ENCODE results near the gene AQP12B.
"Not testable (repeated sequence)": the region's sequence is repeated elsewhere in the genome, so short reads cannot be mapped to it uniquely, and the experiment has no call there.

AQP12B gene

DNA sequence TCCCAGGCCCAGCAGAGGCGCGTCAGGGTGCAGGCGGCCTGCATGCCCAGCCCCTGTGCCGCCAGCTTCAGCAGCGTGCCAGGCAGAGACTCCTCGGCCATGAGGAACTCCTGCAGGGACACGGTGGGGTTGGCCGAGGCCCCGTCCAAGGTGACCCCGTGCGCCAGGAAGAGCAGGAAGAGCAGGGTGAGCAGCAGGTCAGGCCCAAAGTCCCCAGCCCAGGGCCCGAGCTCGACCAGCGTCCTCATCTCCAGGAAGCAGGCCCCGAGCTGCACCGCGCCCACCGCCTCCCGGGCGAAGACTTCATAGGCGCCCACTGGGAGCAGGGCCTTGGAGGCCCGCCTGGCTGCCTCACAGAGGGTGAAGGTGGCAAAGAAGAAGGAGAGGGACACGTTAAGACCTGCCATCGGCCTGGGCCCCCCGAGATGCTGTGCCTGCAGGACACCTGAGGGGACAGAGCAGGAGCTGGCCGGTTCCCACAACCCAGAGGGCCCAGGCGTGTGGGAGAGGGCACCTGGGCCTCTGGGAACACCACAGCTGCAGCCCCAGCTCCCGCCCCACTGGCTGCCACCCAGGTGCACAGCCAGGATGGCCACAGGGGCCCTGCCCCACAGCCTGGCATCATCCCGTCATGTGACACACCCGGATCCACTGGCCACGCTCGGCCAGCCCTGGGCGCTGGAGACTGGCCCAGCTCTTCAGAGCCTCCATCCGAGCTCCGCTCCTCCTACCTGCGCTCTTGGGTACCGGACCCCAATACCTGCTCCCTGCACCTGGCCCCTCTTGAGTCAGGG, at the start of gene AQP12B:
TSS of gene AQP12B (minus strand) at position 455 of the 794 bp plus-strand sequence. CDS start at position 407, 48 bp downstream.
- DNase-seq, result not testable (repeated sequence)

DNA sequence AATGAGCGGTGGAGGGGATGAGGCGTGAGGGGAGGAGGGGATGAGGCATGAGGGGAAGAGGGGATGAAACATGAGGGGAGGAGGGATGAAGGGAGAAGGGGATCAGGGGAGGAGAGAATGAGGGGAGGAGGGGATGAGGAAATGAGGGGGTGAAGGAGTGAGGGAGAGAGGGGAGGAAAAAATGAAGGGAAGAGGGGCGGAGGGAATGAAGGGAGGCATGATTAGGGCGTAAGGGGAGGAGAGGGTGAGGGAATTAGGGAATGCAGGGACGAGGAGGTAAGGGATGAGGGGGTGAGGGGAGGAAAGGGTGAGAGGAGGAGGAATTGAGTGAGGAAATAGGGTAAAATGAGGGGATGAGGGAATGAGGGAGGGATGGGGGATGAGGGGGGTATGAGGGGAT, 49.5 kb upstream of the AQP12B start:
- no peak for DNase-seq

DNA sequence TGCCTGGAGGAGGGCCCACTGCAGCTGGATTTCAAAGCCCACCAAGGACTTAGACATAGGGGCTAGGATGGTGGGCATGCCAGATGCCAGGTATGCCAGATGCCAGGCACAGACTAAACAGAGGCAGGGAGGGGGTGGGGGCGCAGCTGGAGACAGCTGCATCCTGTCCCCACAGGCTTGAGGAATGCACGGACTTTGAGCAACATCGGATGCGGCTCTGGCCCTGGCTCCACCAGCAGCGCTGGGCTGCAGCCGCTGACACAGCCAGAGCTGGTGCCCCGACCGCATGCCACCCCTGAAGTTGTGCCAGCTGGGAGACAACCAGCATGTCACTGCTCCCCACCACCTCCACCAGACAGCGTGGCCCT, 48.5 kb upstream of the AQP12B start:
- DNase-seq, result no peak

- no peak for DNase-seq
These were observed 48.0 kb upstream of the AQP12B start for GRCh38 chr2:240730501-240731177.

GRCh38 chr2:240728827-240729226, 46.1 kb upstream of the AQP12B start:
- DNase-seq, result no peak

- DNase-seq, result no peak
These were observed 45.7 kb upstream of the AQP12B start for GRCh38 chr2:240728361-240728760.

- DNase-seq, result no peak
These were observed 45.2 kb upstream of the AQP12B start for GRCh38 chr2:240727913-240728312.

GRCh38 chr2:240727439-240727838, 44.8 kb upstream of the AQP12B start:
- no peak for DNase-seq

DNA sequence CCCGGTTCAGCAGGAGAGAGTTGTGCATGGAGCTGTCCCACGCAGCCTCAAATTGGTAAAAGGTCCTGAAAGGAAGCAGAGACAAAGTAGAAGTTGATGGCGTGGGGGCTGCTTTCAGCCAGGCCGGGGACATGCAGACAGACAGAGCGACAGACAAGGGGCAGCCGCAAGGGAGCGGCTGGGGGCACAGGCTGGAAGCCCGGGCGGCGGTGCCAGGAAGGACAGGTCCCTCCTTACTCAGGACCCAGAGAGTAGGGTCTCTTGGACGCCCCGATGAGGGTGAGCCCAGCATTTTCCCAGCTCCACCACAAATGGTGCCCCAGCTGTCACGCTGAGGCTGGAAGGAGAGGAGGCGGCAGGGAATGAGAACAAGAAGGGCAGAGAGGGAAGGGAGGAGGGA, 44.2 kb upstream of the AQP12B start:
- DNase-seq, result no peak

DNA sequence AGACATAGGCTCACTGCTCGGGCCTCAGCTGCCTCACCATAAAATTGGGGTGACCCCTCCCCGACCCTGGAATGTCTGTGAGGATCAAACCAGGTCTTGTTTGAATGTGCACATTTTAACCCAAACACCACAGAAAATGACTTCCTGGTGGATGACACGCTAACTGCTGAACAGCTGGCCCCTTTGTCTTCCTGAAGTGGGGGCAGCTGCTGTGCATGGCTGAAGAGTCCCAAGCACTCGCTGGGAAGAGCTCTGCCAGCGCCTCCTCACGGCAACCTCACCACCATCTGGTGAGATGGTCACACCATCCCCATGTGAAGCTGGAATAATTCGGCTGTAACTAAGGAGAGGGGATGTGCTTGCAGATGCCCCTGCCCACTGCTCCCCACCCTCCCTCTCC, 43.0 kb upstream of the AQP12B start:
- DNase-seq, result no peak

GRCh38 chr2:240725266-240725665, 42.6 kb upstream of the AQP12B start:
- no peak for DNase-seq

DNA sequence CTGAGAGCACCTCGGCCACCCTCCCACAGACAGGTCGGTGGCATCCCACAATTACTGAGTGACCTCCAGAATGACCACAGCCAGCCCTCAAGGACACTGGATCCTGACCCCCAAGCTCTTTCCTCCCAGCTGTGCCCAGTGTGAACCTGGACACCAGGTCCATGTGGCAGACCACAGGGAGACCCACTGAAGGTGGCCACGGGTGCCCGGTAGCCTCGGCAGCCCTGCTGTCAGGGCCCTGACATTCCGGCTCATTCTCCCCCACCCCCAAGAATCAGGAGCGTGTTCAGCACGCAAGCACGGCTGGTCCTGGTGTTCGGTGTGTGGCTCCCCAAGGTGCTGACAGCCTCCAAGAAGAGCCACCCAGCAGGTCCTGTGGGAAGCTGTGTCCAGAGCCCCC, 41.7 kb upstream of the AQP12B start:
- no peak for DNase-seq

- no peak for DNase-seq
These were observed 41.2 kb upstream of the AQP12B start for GRCh38 chr2:240723851-240724250.

DNA sequence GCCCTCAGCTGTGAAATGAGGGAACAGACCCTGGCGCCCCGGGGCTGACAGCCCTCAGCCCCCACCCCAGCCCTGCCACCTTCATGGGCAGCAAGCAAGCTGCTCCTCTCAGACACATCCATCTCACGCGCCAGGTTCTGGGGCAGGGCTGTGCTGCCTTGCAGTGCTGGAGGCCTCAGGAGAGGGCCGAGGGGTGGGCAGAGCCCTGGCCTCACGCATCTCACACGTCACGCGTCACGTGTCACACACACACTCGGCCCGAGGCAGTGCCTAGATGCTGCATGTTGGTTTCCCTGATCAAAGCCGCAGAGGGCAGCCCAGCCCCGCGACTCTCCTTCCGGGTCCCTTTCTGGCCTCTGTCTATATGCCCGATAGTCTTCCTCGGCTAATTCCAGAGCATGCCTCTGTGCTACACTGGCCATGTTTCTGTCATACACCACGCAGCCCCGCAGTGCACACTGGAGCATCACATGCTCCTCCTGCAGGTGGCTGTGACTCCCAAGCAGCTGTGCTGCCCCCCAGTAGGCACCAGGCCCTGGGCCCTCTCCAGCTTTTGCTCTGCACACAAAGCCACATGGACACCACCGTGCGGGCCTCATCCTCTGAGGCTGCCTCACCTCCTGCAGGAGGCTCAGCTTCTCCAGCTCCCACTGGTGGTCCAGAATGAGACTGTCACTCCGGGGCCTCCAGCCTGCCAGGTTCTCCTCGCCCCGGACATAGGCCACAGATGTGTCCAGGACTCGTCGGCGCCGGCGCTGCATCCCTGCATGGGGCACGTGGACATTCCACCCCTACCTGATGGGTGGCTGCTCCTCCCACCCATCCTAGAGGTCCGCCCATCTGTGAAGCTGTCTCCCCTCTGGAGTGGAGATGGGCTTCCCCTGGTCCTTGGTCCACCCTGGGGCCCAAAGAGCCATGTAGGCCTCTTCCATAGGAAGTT, 40.4 kb upstream of the AQP12B start:
- DNase-seq, result no peak

DNA sequence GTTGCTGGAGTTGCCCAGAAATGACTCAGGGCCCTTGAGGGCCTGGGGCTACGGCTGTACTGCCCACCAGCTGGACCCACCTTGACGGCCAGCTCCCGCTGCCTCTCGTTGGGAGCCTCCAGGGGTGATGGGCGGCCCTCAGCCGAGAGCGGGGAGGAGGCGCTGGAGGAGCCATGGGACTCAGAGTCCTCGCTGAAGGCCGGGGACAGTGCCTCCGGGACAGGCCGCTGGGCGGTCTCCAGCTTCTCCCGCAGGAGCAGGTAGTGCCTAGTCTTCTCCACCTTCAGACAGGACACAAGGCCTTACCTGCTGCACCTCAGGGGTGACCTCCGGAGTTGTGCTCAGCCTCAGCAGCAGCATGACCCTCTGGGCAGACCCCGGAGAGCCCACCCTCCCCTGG, 39.7 kb upstream of the AQP12B start:
- DNase-seq, result no peak

GRCh38 chr2:240721596-240722180, 39.0 kb upstream of the AQP12B start:
- DNase-seq, result no peak

GRCh38 chr2:240720686-240721595, 38.3 kb upstream of the AQP12B start:
- no peak for DNase-seq

- no peak for DNase-seq
These were observed 37.2 kb upstream of the AQP12B start for GRCh38 chr2:240719676-240720545.

- DNase-seq, result no peak
These were observed 36.3 kb upstream of the AQP12B start for GRCh38 chr2:240718896-240719490.

All from activated CD4-positive, CD25-positive, alpha-beta regulatory T cell treated with anti-CD3 and anti-CD28 coated beads, Interleukin-2, amount 50 U/mL, for 72 hours (primary cell).